SK-N-SH (cell line): ENCODE measurements around the gene USP10.

Source experiments
- JUND ChIP-seq: IDR thresholded peaks from 2 replicates; pipeline ENCODE4 v1.4.0; 2012
- NRF1 ChIP-seq: IDR thresholded peaks from 2 replicates; pipeline ENCODE4 v1.6.1; 2012; ENCODE audit warnings: low read depth, mild to moderate bottlenecking, low read length
- REST ChIP-seq: IDR thresholded peaks from 2 replicates; pipeline ENCODE4 v1.6.1; 2012; ENCODE audit warnings: mild to moderate bottlenecking, low read depth, low read length, moderate library complexity

GRCh38 chr16:84714028-84714427 lies 14.2 kb downstream of the USP10 start:
- TF ChIP-seq REST (no peak), JUND (no peak), NRF1 (no peak)
